ENCODE measurements around the gene MIB2. TPM values are rescaled to one million over a fixed set of nuclear protein-coding genes. Genes with fewer than 3 reads are reported as not detected.
A peak's percentile ranks its signal among the peaks of the same experiment; 100 is the strongest.
"Not testable (repeated sequence)": the region's sequence is repeated elsewhere in the genome, so short reads cannot be mapped to it uniquely, and the experiment has no call there.

MIB2 gene
- total and polyA plus RNA-seq, 5 donors from 2014 or later: 15.9 to 58.2 (median 19.7) TPM

DNA sequence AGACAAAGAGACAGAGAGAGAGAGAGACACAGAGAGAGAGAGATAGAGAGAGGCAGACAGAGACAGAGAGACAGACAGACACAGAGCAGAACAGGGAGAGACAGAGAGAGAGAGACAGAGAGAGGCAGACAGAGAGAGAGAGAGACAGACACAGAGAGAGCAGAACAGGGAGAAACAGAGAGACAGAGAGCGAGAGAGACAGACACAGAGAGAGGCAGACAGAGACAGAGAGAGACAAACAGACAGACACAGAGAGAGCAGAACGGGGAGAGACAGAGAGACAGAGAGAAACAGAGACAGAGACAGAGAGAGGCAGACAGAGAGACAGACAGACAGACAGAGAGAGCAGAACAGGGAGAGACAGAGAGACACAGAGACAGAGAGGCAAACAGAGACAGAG, 20.0 kb upstream of the MIB2 start:
- not testable (repeated sequence) for H3K36me3 Mint-ChIP-seq; H3K9me3 Mint-ChIP-seq; H3K9me3 ChIP-seq (ENCODE audit: control insufficient read depth in 2 of 2, low read length in 2 of 2); H3K4me1 ChIP-seq (ENCODE audit: control insufficient read depth, insufficient read depth, low read length, poor library complexity, severe bottlenecking); H3K27ac ChIP-seq (ENCODE audit: insufficient read depth, low read length, poor library complexity, severe bottlenecking); ATAC-seq (ENCODE audit: low read depth in 2 of 2); DNase-seq; H3K4me1 Mint-ChIP-seq; H3K27me3 Mint-ChIP-seq; H3K27ac Mint-ChIP-seq; H3K36me3 ChIP-seq (ENCODE audit: control insufficient read depth, insufficient read depth, low read length); H3K27me3 ChIP-seq (ENCODE audit: control insufficient read depth, insufficient read depth, low read length); H3K4me3 ChIP-seq (ENCODE audit: low read depth, low read length); H3K4me3 Mint-ChIP-seq

DNA sequence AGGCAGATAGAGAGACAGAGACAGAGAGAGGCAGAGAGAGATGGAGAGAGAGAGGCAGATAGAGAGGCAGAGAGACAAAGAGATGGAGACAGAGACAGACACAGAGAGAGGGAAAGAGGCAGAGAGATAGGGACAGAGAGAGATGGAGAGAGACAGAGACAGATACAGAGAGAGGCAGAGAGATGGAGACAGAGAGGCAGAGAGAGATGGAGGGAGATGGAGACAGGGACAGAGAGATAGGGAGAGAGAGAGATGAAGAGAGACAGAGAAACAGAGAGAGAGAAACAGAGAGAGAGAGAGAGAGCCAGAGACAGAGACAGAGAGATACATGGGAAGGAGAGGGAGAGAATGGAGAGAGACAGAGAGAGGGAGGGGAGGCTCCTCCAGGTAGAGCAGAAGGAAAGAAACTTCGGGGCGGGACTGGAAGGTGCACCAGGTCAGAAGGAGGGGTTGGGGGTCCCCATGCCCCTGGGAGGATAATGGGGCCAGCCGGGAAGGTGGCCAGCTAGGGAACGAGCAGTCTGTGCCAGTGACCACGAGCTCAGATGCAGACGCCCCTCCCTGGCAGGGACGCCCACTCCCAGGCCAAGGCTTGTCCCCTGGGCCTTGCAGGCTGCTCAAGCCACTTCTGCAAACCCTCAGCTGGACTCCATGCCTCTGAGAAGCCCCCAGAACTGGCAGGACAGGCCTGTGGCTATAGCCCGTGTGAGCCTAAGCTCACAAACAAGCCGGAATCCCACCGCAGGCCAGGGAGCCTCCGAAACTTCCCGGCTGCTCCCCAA, 18.6 kb upstream of the MIB2 start:
- Histone ChIP-seq H3K27ac (ENCODE audit: insufficient read depth, low read length, poor library complexity, severe bottlenecking) (no peak overlapping the region), H3K4me1 (ENCODE audit: control insufficient read depth, insufficient read depth, low read length, poor library complexity, severe bottlenecking) (peaks cover 5% of the 10 kb centered on the region), H3K36me3 (ENCODE audit: control insufficient read depth, insufficient read depth, low read length) (no peaks in the 10 kb centered on the region), H3K9me3 (ENCODE audit: control insufficient read depth in 2 of 2, low read length in 2 of 2) (no peaks in the 10 kb centered on the region), H3K4me3 (ENCODE audit: low read depth, low read length) (no peak overlapping the region), H3K27me3 (ENCODE audit: control insufficient read depth, insufficient read depth, low read length) (no peaks in the 10 kb centered on the region)
- DNase-seq (no peak), ATAC-seq (ENCODE audit: low read depth in 2 of 2) (no peak)
- H3K27ac Mint-ChIP-seq: no peak overlapping the region
- H3K9me3 Mint-ChIP-seq: no peaks in the 10 kb centered on the region
- H3K36me3 Mint-ChIP-seq: no peaks in the 10 kb centered on the region
- peaks cover 8% of the 10 kb centered on the region for H3K27me3 Mint-ChIP-seq
- H3K4me3 Mint-ChIP-seq: no peak overlapping the region
- peaks cover 0 to 13% (median 0%) of the 10 kb centered on the region in 4 donors for H3K4me1 Mint-ChIP-seq

DNA sequence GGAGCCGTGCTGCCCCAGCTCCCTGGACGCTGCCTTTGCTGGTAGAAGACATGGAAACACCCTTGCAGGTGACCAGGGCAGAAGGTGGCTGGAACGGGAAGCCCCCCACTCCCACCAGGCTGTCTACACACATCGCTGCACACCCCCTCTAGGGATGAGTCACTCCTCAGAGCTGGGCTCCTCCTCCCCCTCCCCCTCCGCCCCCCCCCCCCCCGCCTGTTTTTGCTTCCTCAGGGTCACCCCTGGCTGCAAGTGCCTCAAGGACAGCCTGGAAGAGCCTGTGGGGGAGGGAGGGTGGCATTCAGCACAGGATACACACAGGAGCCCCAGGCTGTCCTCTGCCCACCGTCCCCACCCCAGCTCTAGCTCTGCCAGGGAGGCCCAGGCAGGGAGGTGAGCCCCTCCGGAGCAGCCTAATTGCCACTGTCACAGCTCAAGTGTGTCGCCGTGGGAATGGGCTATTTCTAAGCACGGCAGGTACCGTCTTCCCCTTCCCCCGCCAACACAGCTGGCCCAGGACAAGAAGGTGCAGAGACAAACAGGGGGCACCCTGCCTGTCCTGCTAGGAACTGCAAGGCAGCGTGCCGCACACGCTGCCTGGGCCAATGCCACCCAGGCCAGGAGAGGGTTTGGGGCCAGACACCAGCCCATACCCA, 17.9 kb upstream of the MIB2 start:
- Histone ChIP-seq H3K9me3 (ENCODE audit: control insufficient read depth in 2 of 2, low read length in 2 of 2) (no peaks in the 10 kb centered on the region), H3K4me1 (ENCODE audit: control insufficient read depth, insufficient read depth, low read length, poor library complexity, severe bottlenecking) (peaks cover 5% of the 10 kb centered on the region), H3K27me3 (ENCODE audit: control insufficient read depth, insufficient read depth, low read length) (no peaks in the 10 kb centered on the region), H3K4me3 (ENCODE audit: low read depth, low read length) (no peak overlapping the region), H3K27ac (ENCODE audit: insufficient read depth, low read length, poor library complexity, severe bottlenecking) (no peak overlapping the region), H3K36me3 (ENCODE audit: control insufficient read depth, insufficient read depth, low read length) (no peaks in the 10 kb centered on the region)
- Mint-ChIP-seq H3K4me1 (peaks cover 0 to 13% (median 0%) of the 10 kb centered on the region in 4 donors), H3K27me3 (peaks cover 8% of the 10 kb centered on the region), H3K9me3 (no peaks in the 10 kb centered on the region), H3K27ac (no peak overlapping the region), H3K4me3 (peak overlapping the region in 1 of 4 donors; percentile 66), H3K36me3 (no peaks in the 10 kb centered on the region)
- peak in 1 of 2 donors; percentile 14 for ATAC-seq (ENCODE audit: low read depth in 2 of 2)
- DNase-seq: no peak

DNA sequence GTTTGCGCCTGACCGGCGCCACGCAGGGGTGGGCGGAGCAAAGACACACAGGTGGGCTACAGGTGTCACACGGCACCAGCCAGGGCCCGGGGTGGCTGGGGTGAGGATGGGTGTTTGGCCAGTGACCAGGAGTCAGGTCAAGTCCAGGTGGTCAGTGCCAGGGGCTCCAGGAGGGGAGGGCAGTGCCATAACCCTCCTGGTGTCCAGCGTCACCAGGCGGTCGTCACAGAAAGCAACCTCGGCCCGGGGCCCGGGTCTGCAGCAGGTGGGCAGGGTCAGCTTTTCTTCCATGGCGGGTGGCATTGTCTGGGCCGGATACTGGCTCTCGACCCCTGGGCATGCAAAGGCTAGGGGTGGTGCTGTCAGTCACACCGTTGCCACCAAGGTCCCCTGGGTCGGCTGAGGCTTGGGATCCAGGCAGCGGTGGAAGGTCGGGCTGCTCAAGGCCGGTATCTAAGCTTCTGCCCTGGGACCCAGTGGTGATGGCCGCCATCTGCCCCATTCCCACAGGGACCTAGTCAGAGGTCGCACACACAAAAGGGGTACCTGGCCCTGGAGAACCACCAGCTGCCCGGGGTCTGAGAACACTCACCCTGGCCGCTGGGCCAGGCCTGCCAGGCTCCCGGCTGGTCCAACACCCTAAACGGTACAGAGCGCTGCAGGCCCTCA, 17.1 kb upstream of the MIB2 start:
- Histone ChIP-seq H3K27me3 (ENCODE audit: control insufficient read depth, insufficient read depth, low read length) (no peaks in the 10 kb centered on the region), H3K4me1 (ENCODE audit: control insufficient read depth, insufficient read depth, low read length, poor library complexity, severe bottlenecking) (peaks cover 5% of the 10 kb centered on the region), H3K36me3 (ENCODE audit: control insufficient read depth, insufficient read depth, low read length) (no peaks in the 10 kb centered on the region), H3K4me3 (ENCODE audit: low read depth, low read length) (no peak overlapping the region), H3K27ac (ENCODE audit: insufficient read depth, low read length, poor library complexity, severe bottlenecking) (no peak overlapping the region), H3K9me3 (ENCODE audit: control insufficient read depth in 2 of 2, low read length in 2 of 2) (no peaks in the 10 kb centered on the region)
- Mint-ChIP-seq H3K4me1 (peaks cover 0 to 13% (median 0%) of the 10 kb centered on the region in 4 donors), H3K27me3 (peaks cover 8% of the 10 kb centered on the region), H3K9me3 (peaks cover 0 to 2% (median 0%) of the 10 kb centered on the region in 7 donors), H3K27ac (no peak overlapping the region), H3K4me3 (peak overlapping the region in 3 of 4 donors; percentile 3 to 87 (median 76)), H3K36me3 (no peaks in the 10 kb centered on the region)
- ATAC-seq (ENCODE audit: low read depth in 2 of 2): no peak
- DNase-seq: no peak

DNA sequence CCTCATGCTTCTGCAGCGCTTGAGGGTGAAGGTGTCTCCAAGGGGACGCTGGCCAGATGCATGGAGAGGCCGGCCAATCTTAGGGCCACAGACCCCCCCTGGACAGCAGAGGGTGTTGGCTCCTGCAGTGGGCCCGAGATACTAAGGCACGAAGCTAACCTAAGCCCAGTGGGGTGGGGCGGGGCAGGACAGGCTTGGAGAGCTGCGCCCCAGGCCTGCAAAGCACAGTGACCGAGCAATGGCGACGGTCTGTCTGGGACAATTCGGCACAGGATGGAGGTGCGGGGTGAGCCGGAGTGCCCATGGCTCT, 16.6 kb upstream of the MIB2 start:
- Mint-ChIP-seq H3K4me1 (peaks cover 0 to 13% (median 0%) of the 10 kb centered on the region in 4 donors), H3K9me3 (peaks cover 0 to 2% (median 0%) of the 10 kb centered on the region in 7 donors), H3K27ac (peak overlapping the region in 1 of 3 donors; percentile 20), H3K4me3 (peak overlapping the region; percentile 3 to 87 (median 72)), H3K36me3 (no peaks in the 10 kb centered on the region), H3K27me3 (peaks cover 8% of the 10 kb centered on the region)
- Histone ChIP-seq H3K4me3 (ENCODE audit: low read depth, low read length) (no peak overlapping the region), H3K36me3 (ENCODE audit: control insufficient read depth, insufficient read depth, low read length) (no peaks in the 10 kb centered on the region), H3K27me3 (ENCODE audit: control insufficient read depth, insufficient read depth, low read length) (no peaks in the 10 kb centered on the region), H3K9me3 (ENCODE audit: control insufficient read depth in 2 of 2, low read length in 2 of 2) (no peaks in the 10 kb centered on the region), H3K4me1 (ENCODE audit: control insufficient read depth, insufficient read depth, low read length, poor library complexity, severe bottlenecking) (peaks cover 5% of the 10 kb centered on the region), H3K27ac (ENCODE audit: insufficient read depth, low read length, poor library complexity, severe bottlenecking) (no peak overlapping the region)
- DNase-seq: no peak
- ATAC-seq (ENCODE audit: low read depth in 2 of 2): no peak

DNA sequence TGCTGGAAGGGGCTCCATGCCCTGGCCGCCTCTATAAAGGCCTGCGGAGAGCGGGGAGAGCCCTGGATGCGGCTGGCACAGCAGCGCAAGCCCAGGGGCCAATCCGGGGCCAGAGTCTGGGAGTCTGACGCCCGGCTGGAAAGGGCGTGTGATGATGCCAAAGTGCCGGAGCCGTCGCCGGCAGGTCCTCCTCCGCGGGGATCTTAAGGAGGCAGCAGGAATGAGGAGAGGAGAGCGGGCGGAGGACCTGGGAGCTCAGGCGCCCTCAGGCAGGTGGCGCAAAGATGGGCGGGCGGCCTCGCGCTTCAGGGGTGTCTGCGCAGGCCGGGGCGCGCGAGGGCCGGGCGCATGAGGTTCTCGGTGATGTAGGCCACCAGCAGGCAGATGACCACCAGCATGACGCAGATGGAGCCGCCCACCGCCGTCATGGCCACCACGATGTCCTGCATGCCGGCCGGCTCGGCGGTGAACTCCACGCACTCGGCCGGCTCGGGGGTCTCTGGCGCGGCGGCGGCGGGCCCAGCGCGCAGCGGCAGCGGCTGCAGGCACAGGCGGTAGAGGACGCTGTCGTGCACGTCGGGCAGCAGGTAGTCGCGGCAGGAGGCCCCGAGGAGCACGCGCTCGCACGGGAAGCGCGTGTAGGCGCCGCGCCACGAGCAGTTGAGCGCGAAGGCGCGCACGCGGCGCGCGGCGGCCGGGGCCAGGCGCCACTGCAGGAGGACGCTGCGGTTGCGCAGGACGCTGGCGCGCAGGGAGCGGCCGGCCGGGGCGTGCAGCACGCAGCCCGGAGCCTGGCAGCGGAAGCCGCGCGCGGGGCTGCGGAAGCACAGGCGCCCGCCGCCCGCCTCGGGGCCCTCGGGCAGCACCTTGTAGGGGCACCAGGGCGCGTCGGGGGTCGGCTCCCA, 16.0 kb upstream of the MIB2 start:
- H3K4me1 Mint-ChIP-seq: peaks cover 0 to 13% (median 0%) of the 10 kb centered on the region in 4 donors
- H3K36me3 Mint-ChIP-seq: no peaks in the 10 kb centered on the region
- H3K27ac Mint-ChIP-seq: peak overlapping the region in 1 of 3 donors; percentile 20
- H3K27me3 Mint-ChIP-seq: peaks cover 8% of the 10 kb centered on the region
- Histone ChIP-seq H3K36me3 (ENCODE audit: control insufficient read depth, insufficient read depth, low read length) (no peaks in the 10 kb centered on the region), H3K9me3 (ENCODE audit: control insufficient read depth in 2 of 2, low read length in 2 of 2) (no peaks in the 10 kb centered on the region), H3K4me1 (ENCODE audit: control insufficient read depth, insufficient read depth, low read length, poor library complexity, severe bottlenecking) (peaks cover 5% of the 10 kb centered on the region), H3K27ac (ENCODE audit: insufficient read depth, low read length, poor library complexity, severe bottlenecking) (no peak overlapping the region), H3K4me3 (ENCODE audit: low read depth, low read length) (no peak overlapping the region), H3K27me3 (ENCODE audit: control insufficient read depth, insufficient read depth, low read length) (no peaks in the 10 kb centered on the region)
- peak overlapping the region; percentile 68 to 87 (median 72) for H3K4me3 Mint-ChIP-seq
- peaks cover 0 to 2% (median 0%) of the 10 kb centered on the region in 7 donors for H3K9me3 Mint-ChIP-seq
- peak in 2 of 3 donors; percentile 40 to 74 for DNase-seq
- ATAC-seq (ENCODE audit: low read depth in 2 of 2): peak; percentile 64 to 66
